GM12878 (cell line): ENCODE data around the gene CHIT1. TPM values are rescaled to one million over a fixed set of nuclear protein-coding genes. Genes with fewer than 3 reads are reported as not detected.

Experiments
- ATAC-seq: fragments of 200-7000 bp; cut with Tn5 transposase; 3 replicates; pipeline ENCODE4 v1.9.1; 2020; ENCODE audit warnings: mild to moderate bottlenecking, moderate library complexity
- BruUV-seq: library from RNA; stranded (reverse); fragments of 400-500 nt; replicated peaks from 2 replicates; lab custom pipeline; 2021; lab: Mats Ljungman, UMichigan
- CTCF ChIA-PET: fragments of 300-600 bp; sonication (Branson Sonifier 250); formaldehyde crosslinking; extraction: SDS; loops from one replicate; lab custom pipeline; 2021; ENCODE audit warnings: inconsistent platforms; lab: Yijun Ruan, JAX
- POLR2A ChIA-PET: fragments of 350-600 bp; formaldehyde crosslinking; extraction: SDS; loops from one replicate; lab custom pipeline; 2021; ENCODE audit warnings: inconsistent platforms; lab: Charles Lee
- RAD21 ChIA-PET: fragments of 300-600 bp; sonication (Branson Sonifier 250); formaldehyde crosslinking; loops from one replicate; lab custom pipeline; 2023; ENCODE audit warnings: antibody characterized with exemption; ENCODE audit not compliant: unreplicated experiment; lab: Charles Lee
- SMC1A ChIA-PET: fragments of 300-600 bp; sonication (Branson Sonifier 250); formaldehyde crosslinking; loops from one replicate; lab custom pipeline; 2023; ENCODE audit not compliant: unreplicated experiment, uncharacterized antibody; lab: Charles Lee
- DNase-seq: peaks from one replicate; pipeline ENCODE4 v3.0.0-alpha.2; 2011; ENCODE audit warnings: low read depth, low spot score
- FAIRE-seq: peaks from 3 replicates; lab custom pipeline; 2011; peaks lifted over from hg19 to GRCh38; lab: Jason Lieb, UNC
- H2AFZ ChIP-seq: 2 replicates; pipeline ENCODE4 v1.6.0; 2011; ENCODE audit warnings: low read depth, low read length, control low read depth; ENCODE audit not compliant: control insufficient read depth
- H3K27ac ChIP-seq: 2 replicates; pipeline ENCODE4 v1.5.1; 2011; ENCODE audit warnings: control low read depth; ENCODE audit not compliant: control insufficient read depth, insufficient read depth
- H3K27me3 ChIP-seq, 2 experiments: replicated peaks in 1 of 2; 2 replicates each; pipeline versions ENCODE4 v1.6.0 to v1.6.1; 2011; ENCODE audit warnings: low read length in 1 of 2; ENCODE audit not compliant: control insufficient read depth in 2 of 2, insufficient read depth in 2 of 2
- H3K36me3 ChIP-seq, 2 experiments: 2 replicates each; pipeline ENCODE4 v1.5.1; 2011; ENCODE audit warnings: low read length in 1 of 2; ENCODE audit not compliant: control insufficient read depth in 2 of 2, insufficient read depth in 2 of 2
- H3K4me1 ChIP-seq: 2 replicates; pipeline ENCODE4 v1.6.1; 2011; ENCODE audit warnings: mild to moderate bottlenecking, low read length, moderate library complexity, mixed read lengths; ENCODE audit not compliant: control insufficient read depth, insufficient read depth
- H3K4me2 ChIP-seq: 2 replicates; pipeline ENCODE4 v1.6.0; 2011; ENCODE audit warnings: control low read depth; ENCODE audit not compliant: control insufficient read depth, insufficient read depth
- H3K4me3 ChIP-seq: fragments of 200-600 bp; sonication (generic); 2 replicates; pipeline ENCODE4 v1.5.1; 2016
- H3K79me2 ChIP-seq: 2 replicates; pipeline ENCODE4 v1.6.0; 2011; ENCODE audit warnings: low read length; ENCODE audit not compliant: control insufficient read depth, insufficient read depth
- H3K9ac ChIP-seq: 2 replicates; pipeline ENCODE4 v1.8.0; 2011; ENCODE audit warnings: low read length, control low read depth, mixed read lengths; ENCODE audit not compliant: control insufficient read depth, insufficient read depth
- H3K9me3 ChIP-seq: replicated peaks from 3 replicates; pipeline ENCODE4 v1.5.1; 2011; ENCODE audit warnings: mild to moderate bottlenecking, low read length; ENCODE audit not compliant: control insufficient read depth, insufficient read depth
- H4K20me1 ChIP-seq: 2 replicates; pipeline ENCODE4 v1.6.0; 2011; ENCODE audit not compliant: control insufficient read depth, insufficient read depth
- CTCF ChIP-seq, 3 experiments: IDR thresholded peaks in 2 of 3; conservative IDR thresholded peaks in 1 of 3; 2 replicates each; pipeline ENCODE4 v1.5.1; 2011; ENCODE audit warnings: low read depth in 3 of 3, low read length in 3 of 3, mild to moderate bottlenecking in 3 of 3, control low read depth in 2 of 3, moderate library complexity in 2 of 3, inconsistent platforms in 1 of 3, mixed read lengths in 1 of 3; ENCODE audit not compliant: control insufficient read depth in 2 of 3, insufficient read depth in 1 of 3; ENCODE audit errors: extremely low read depth in 1 of 3
- EP300 ChIP-seq, 2 experiments: fragments of 150-350 bp in 1 of 2; IDR thresholded peaks; 2 replicates each; pipeline ENCODE4 v1.6.1; 2011 to 2012; ENCODE audit warnings: low read depth in 2 of 2, low read length in 2 of 2, borderline replicate concordance in 1 of 2, improper control_type of control experiment in 1 of 2, inconsistent platforms in 1 of 2; ENCODE audit not compliant: control insufficient read depth in 1 of 2
- KLF5 ChIP-seq: fragments of 450-650 bp; IDR thresholded peaks from 2 replicates; pipeline ENCODE4 v1.6.1; 2014; ENCODE audit warnings: mild to moderate bottlenecking; ENCODE audit not compliant: partially characterized antibody
- MEF2A ChIP-seq: IDR thresholded peaks from 2 replicates; pipeline ENCODE4 v1.6.1; 2011; ENCODE audit warnings: low read depth, mild to moderate bottlenecking, low read length, moderate library complexity; ENCODE audit not compliant: insufficient read depth
- MXI1 ChIP-seq: fragments of 150-350 bp; IDR thresholded peaks from 2 replicates; pipeline ENCODE4 v1.6.1; 2011; ENCODE audit warnings: low read depth, mild to moderate bottlenecking, inconsistent platforms, low read length, improper control_type of control experiment
- PAX5 ChIP-seq: IDR thresholded peaks from 2 replicates; pipeline ENCODE4 v1.6.1; 2011; ENCODE audit warnings: low read depth, low read length, borderline replicate concordance
- RAD51 ChIP-seq: fragments of 450-650 bp; IDR thresholded peaks from 2 replicates; pipeline ENCODE4 v1.6.1; 2016; ENCODE audit warnings: moderate library complexity, mild to moderate bottlenecking, inconsistent platforms
- RELA ChIP-seq: fragments of 450-650 bp; IDR thresholded peaks from 2 replicates; pipeline ENCODE4 v1.8.0; 2014; ENCODE audit warnings: borderline replicate concordance; ENCODE audit not compliant: partially characterized antibody
- SMC3 ChIP-seq: IDR thresholded peaks from 2 replicates; pipeline ENCODE4 v1.6.1; 2011; ENCODE audit warnings: low read length, improper control_type of control experiment, borderline replicate concordance
- SREBF2 ChIP-seq: IDR thresholded peaks from 2 replicates; pipeline ENCODE4 v1.6.1; 2012; ENCODE audit warnings: mild to moderate bottlenecking, low read length
- STAT1 ChIP-seq: fragments of 450-650 bp; conservative IDR thresholded peaks from 2 replicates; pipeline ENCODE4 v1.6.1; 2014; ENCODE audit warnings: antibody characterized with exemption, mild to moderate bottlenecking
- SUZ12 ChIP-seq: fragments of 200-600 bp; sonication (generic); IDR thresholded peaks from one replicate; pipeline ENCODE4 v1.6.1; 2018; ENCODE audit warnings: antibody characterized with exemption, mild to moderate bottlenecking; ENCODE audit not compliant: unreplicated experiment
- TCF3 ChIP-seq: IDR thresholded peaks from 2 replicates; pipeline ENCODE4 v1.6.1; 2012; ENCODE audit warnings: low read depth, mild to moderate bottlenecking, low read length, borderline replicate concordance; ENCODE audit not compliant: insufficient read depth
- YY1 ChIP-seq: IDR thresholded peaks from 2 replicates; pipeline ENCODE4 v1.6.1; 2011; ENCODE audit warnings: low read depth, mild to moderate bottlenecking, low read length
- ZSCAN29 ChIP-seq: fragments of 450-650 bp; IDR thresholded peaks from 2 replicates; pipeline ENCODE4 v1.6.1; 2017; ENCODE audit warnings: mild to moderate bottlenecking, moderate library complexity
- ZZZ3 ChIP-seq: IDR thresholded peaks from 2 replicates; pipeline ENCODE4 v1.6.1; 2011; ENCODE audit warnings: low read depth; ENCODE audit not compliant: control insufficient read depth, insufficient read length
- WGBS: methylation state at CpG from one replicate; pipeline ENCODE4 v1.1.6; 2016; ENCODE audit warnings: low lambda C conversion rate; ENCODE audit not compliant: insufficient replicate concordance, insufficient coverage; ENCODE audit errors: missing lambda C conversion rate; 5-methylcytosine and 5-hydroxymethylcytosine counted together
- in situ Hi-C: fragments of 300-500 bp; cut with MboI; formaldehyde crosslinking; loops from 9 replicates; pipeline ENCODE4 v1.14.3; 2018; ENCODE audit warnings: mixed read lengths
- intact Hi-C: fragments of 100-400 bp; cut with micrococcal nuclease; formaldehyde crosslinking; loops from one replicate; pipeline ENCODE4 v1.14.2; 2022; ENCODE audit not compliant: unreplicated experiment
- polyA plus RNA-seq, 11 experiments: library from polyadenylated mRNA; depleted of rRNA in 4 of 11; unstranded in 6 of 11; stranded (reverse) in 5 of 11; fragments of >200 nt; fragmentation: Nextera tagmentation in 4 of 11; fragmentation: Illumina TruSeq in 1 of 11; extraction: Ambion mirVana in 4 of 11; extraction: Trizol in 1 of 11; gene quantifications; 1 replicate in 1 of 11; 2 replicates in 10 of 11; pipeline versions ENCODE4 v1.2.1 to v1.2.3, GENCODE V29; 2011 to 2016; ENCODE audit warnings: inconsistent platforms in 2 of 11, missing spikeins in 2 of 11, low read depth in 1 of 11
- total RNA-seq, 4 experiments: library from RNA; depleted of rRNA in 3 of 4; stranded (reverse); fragments of >200 nt in 3 of 4; fragmentation: Illumina TruSeq in 1 of 4; extraction: Trizol in 1 of 4; gene quantifications; 2 replicates each; pipeline versions ENCODE4 v1.2.1 to v1.2.3, GENCODE V29; 2013 to 2021
- TF ChIP-seq, protein P1 (sequence below): fragments of 450-650 bp; IDR thresholded peaks from 2 replicates; pipeline ENCODE4 v1.6.1; 2018; ENCODE audit warnings: mild to moderate bottlenecking, low read depth, moderate library complexity; ENCODE audit not compliant: partially characterized antibody

The CHIT1 gene
- total and polyA plus RNA-seq, 10 of the 15 experiments (the other 5 are each of a cell fraction or from before 2014, with no cell fraction given): 0.02 to 2.1 (median 0.76) TPM

DNA sequence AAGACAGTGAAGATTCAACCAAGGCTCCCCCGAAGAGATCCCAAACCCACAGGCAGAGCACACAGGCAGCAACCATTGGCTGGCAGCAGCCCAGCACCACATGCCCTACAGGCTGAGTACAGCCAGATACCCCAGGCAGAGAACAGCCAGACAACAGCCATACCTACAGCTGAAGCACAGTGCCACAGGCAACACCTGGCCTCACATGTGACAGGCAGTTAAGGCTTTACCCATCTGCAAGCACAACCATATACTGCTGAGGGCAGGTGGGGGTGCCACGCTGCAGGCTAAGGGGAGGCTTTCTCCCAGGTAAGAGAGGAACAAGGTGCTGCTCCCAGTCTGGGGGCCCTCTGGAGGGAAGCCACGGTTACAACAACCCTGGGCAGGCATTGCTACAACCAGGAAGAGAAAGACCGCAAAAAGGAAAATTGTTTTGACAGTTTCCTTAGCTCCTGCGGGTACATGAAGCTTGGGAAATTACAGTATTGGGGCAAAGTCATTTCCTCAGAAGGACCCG lies 12.3 kb downstream of the CHIT1 start:
- FAIRE-seq: no peak
- BruUV-seq: no TSS peak
- WGBS: 26% methylated on average over 6 of the region's 6 CpGs
- no peaks in the 10 kb centered on the region for H3K79me2 ChIP-seq
- peaks cover 0 to 5% of the 10 kb centered on the region in 2 experiments; a peak in 1 of 4 replicates for H3K27me3 ChIP-seq
- H3K9me3 ChIP-seq: no peaks in the 10 kb centered on the region
- no peak overlapping the region for H3K27ac ChIP-seq
- H3K4me2 ChIP-seq: no peak overlapping the region
- no peaks in the 10 kb centered on the region for H3K4me1 ChIP-seq
- H3K9ac ChIP-seq: no peak overlapping the region
- in situ Hi-C loops: loop anchor here (5.0 kb wide), 1 partner anchor 180 kb away; no protein-coding TSS in a partner anchor
- H3K4me3 ChIP-seq: no peak overlapping the region
- RAD21 ChIA-PET: interaction anchor here (1.4 to 4.0 kb wide), 7 partner anchors 41 to 209 kb away, joined by 4 to 61 read pairs (median 31); partner anchors contain the start of gene MYBPH
- CTCF ChIA-PET: interaction anchor here (0.7 to 8.5 kb wide), 24 partner anchors 10 to 210 kb away, joined by 3 to 114 read pairs (median 8); partner anchors contain the start of genes ADORA1, MYBPH and TMEM183A
- POLR2A ChIA-PET: no interaction called here
- no peak for DNase-seq
- intact Hi-C loops: loop anchor here (2.0 kb wide), 2 partner anchors 44 to 98 kb away; no protein-coding TSS in a partner anchor
- H2AFZ ChIP-seq: no peak overlapping the region
- SMC1A ChIA-PET: interaction anchor here (0.5 to 4.0 kb wide), 9 partner anchors 44 to 271 kb away, joined by 3 to 41 read pairs (median 13); no protein-coding TSS in a partner anchor
- no peaks in the 10 kb centered on the region for H4K20me1 ChIP-seq
- H3K36me3 ChIP-seq: no peaks in the 10 kb centered on the region
- ATAC-seq: peak; percentile 35
- TF ChIP-seq, protein P1, sequence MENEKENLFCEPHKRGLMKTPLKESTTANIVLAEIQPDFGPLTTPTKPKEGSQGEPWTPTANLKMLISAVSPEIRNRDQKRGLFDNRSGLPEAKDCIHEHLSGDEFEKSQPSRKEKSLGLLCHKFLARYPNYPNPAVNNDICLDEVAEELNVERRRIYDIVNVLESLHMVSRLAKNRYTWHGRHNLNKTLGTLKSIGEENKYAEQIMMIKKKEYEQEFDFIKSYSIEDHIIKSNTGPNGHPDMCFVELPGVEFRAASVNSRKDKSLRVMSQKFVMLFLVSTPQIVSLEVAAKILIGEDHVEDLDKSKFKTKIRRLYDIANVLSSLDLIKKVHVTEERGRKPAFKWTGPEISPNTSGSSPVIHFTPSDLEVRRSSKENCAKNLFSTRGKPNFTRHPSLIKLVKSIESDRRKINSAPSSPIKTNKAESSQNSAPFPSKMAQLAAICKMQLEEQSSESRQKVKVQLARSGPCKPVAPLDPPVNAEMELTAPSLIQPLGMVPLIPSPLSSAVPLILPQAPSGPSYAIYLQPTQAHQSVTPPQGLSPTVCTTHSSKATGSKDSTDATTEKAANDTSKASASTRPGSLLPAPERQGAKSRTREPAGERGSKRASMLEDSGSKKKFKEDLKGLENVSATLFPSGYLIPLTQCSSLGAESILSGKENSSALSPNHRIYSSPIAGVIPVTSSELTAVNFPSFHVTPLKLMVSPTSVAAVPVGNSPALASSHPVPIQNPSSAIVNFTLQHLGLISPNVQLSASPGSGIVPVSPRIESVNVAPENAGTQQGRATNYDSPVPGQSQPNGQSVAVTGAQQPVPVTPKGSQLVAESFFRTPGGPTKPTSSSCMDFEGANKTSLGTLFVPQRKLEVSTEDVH: no peak
- TF ChIP-seq KLF5: no peak
- TF ChIP-seq MXI1: no peak
- no peak; a peak in 1 of 6 replicates for TF ChIP-seq CTCF (IDR thresholded peaks at IDR 0.05 in 2 of 3, conservative IDR thresholded peaks at IDR 0.05 in 1 of 3; ENCODE audit: control insufficient read depth in 2 of 3, extremely low read depth in 1 of 3, insufficient read depth in 1 of 3, low read depth in 3 of 3, low read length in 3 of 3)
- TF ChIP-seq RAD51: no peak
- no peak for TF ChIP-seq SUZ12
- no peak for TF ChIP-seq ZSCAN29
- TF ChIP-seq PAX5: no peak
- no peak for TF ChIP-seq STAT1
- no peak for TF ChIP-seq RELA
- TF ChIP-seq EP300 (IDR thresholded peaks at IDR 0.05; ENCODE audit: borderline replicate concordance in 1 of 2, control insufficient read depth in 1 of 2, low read depth in 2 of 2, low read length in 2 of 2): no peak
- TF ChIP-seq MEF2A: no peak
- TF ChIP-seq SREBF2: no peak
- no peak for TF ChIP-seq TCF3
- no peak for TF ChIP-seq YY1
- no peak for TF ChIP-seq ZZZ3
- TF ChIP-seq SMC3: no peak
